NCI-H1694 (cell line): ENCODE measurements around the gene MLLT1.

Experiments
- DNase-seq: peaks from one replicate; lab custom pipeline; 2025; lab: John Stamatoyannopoulos, UW

Gene MLLT1

DNA sequence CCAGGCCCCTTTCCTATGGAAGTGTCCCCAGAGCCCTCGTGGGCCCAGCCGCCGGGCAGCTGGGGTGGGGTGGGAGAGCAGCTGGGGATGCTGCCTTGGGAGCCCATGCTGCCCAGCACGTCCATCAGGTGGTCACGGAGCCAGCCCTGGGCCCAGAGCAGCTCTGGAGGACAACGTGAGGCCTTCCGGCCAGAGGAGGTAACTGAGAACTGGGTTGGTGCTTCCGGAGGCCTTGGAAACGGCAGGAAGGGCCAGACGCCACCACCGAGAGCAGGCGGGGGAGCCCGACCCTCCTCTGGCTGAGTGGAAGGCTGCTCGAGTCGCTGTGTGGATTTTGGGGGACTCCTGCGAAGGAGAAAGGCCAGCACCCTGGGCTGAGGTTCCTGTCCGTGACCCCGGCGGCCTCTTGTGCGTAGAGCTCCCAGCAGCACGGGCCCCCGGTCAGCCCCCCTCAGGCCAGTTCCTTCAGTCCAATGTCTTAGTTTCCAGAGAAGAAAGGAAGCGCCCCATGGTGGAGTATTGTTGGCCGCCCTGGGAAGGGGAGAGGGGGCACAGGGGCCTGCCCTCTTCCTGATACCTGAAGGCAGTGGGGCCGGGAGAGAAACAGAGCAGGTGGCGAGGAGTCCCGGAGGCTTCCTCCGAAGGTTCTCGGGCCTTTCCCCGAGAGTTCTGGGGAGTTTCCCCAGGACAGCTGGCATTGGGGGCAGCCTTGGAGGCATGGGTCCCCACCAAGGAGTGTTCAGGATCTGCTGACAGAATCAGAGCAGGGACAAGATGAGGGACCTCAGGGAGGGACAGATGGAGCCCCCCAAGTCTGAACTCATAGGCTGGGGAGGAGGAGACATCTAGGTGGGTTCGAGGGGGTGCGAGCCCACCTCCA lies 68.8 kb downstream of the MLLT1 start:
- no peak for DNase-seq

DNA sequence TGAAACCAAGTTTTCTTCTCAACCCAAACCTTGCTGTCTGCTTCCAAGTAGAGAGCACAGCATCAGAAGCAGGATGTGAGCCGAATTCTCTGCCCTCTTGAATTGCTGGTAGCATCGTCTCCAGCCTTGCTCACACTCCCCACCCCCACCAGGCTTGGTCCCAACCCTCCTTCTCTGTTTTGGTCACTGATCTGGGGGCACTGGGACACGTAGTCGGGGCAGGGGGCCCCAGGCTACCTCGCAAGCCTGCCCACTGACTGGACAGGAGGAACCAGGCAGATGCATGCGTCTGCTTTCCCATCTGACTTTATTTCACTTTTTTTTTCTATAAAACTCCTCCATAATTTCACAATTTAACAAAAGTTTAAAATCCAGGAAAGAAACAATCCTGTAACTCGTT lies 69.7 kb downstream of the MLLT1 start:
- no peak for DNase-seq

DNA sequence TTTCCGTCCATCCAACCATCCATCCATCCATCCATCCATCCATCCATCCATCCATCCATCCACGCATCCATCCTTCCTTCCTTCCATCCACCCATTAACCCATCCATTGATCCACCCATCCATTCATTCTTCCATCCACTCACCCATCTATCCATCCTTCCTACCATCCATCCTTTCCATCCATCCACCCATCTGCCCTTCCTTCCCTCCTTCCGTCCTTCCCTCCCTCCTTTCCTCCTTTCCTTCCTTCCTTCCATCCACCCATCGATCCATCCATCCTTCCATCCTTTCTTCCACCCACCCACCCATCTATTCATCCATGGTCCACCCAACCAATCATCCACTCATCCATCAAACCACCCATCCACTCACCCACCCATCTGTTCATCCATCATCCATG lies 70.1 kb downstream of the MLLT1 start:
- DNase-seq = no peak

DNA sequence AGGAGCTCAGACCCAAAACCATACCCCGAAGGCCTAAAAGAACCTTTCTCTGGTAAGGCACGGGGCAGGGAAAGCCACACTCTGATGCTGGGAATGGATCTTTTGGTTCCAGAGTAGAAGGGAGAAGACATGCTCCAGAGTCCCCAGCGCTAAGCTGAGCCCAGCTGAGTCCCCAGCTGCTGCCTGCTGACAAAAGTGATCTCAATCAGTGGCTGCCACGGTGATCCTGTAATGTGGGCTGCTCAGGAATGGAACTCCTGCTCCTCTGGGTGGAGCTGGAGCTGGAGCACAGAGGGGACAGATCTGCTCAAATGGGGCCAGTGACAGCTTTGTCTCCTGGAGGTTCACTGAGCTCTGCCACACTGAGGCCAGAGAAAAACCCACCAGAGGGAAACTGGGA lies 70.5 kb downstream of the MLLT1 start:
- DNase-seq = no peak

DNA sequence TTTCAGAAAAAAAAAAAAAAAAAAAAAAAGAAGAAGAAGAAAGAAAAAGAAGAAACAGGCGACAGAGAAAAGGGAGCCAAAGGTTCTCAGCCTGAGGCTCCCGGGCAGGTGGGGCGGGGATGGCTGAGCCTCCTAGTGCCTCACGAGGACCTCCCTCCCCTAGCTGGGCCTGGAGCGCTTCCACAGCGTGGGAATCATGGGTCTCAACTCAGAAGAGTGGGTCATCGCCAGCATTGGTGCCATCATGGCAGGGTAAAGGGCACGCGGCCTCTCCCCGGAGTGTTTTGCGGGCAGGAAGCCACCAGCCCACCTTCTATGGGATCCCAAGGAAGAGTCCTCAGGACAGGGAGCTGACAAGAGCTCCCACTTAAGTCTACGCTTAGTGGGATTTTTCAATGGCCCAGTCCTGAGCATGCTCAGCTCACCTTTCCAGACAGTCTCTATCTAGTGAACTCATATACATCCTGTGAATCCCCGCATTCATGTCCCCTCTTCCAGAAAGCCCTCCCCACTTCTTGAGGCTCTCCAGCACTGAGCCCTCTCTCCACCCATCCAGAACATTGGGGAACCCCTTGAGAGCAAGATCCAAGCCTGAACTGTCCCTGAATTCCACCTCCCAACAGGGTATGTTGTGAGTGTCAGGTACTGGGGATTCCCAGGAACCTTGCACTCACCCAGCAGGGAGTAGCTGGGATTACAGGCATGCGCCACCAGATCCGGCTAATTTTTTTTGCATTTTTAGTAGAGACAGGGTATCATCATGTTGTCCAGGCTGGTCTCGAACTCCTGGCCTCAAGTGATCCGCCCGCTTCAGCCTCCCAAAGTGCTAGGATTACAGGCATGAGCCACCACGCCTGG lies 74.7 kb downstream of the MLLT1 start:
- DNase-seq = no peak

DNA sequence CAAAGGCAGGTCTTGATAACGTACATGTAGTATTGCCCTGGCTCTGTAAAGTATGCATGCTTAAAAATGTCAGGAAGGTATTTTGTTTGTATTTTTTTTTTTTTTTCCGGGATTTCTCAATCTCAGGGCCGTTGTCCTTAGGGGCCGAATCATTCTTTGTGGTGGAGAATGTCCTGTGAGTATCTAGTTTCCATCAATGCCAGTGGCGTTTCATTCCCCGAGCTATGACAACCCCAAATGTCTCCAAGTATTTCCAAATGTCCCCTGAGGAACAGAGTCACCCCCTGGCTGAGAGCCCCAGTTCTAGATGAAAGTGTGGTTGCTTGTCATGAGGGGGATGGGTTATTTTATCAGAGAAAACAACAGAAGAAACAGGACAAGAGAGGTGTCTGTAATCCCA lies 75.6 kb downstream of the MLLT1 start:
- DNase-seq = no peak

DNA sequence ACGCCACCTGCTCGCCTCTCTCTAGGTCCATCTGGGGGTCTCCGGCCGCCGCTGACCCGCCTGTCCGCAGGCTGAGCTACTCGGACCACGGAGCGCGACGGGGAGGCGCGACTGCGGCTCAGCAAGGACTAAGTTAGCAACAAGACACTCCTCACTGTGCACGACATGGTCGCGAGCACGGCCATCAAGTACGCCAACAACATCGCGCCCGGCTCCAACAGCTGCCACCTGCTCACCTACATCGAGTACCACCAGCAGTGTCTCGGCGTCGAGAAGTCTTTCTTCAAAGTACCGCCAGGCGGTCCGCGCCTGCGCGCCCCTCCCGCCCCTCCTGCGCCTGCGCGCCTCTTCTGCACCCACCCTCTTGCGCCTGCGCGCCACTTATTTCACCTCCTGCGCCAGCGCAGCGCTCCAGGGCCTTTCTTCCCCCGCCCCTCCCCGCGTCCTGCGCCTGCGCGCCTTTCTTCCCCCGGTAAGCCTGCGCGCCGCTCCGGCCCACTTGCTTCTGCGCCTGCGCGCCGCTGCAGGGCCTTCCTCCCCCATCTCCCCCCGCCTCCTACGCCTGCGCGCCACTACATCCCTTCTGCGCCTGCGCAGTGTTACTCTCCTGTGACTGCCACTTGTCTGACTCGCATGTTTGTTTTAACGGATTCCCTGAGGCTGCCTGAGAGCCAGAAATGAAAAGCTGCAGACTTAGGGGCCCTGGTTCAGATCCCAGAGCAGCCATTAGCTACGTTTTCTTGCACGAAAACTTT lies 80.4 kb downstream of the MLLT1 start:
- peak; percentile 93 for DNase-seq

DNA sequence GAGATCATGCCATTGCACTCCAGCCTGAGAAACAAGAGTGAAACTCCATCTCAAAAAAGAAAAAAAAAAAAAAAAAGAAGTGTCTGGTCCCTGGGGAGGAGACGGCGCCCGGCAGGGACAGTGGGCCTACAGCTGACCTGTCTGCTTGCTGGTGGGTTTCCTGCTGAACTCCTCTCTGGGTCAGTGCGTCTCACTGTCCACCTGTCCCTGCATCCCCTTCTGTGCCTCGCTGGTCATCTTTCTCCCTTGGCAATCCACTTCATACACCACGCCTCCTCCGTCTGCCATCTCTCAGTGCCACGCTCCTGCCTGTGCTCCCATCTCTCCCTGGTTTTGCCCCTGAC lies 80.9 kb downstream of the MLLT1 start:
- no peak for DNase-seq

DNA sequence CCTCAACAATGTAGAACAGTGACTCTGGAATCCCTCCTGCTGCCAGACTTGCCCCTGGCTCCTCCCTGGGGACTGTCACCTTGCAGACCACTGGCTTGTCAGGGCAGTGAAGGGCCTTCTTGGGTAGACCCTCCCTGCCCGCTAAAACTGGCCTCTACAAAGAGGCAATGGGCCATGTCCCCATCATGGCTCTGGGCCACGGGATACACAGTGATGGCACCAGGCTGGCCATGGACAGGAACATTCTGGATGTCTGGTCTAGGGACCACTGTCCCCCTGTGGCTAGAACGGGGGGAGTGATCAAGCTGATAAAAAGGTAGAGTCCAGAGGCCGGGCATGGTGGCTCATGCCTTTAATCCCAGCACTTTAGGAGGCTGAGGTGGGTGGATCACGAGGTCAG lies 83.4 kb downstream of the MLLT1 start:
- DNase-seq = no peak

DNA sequence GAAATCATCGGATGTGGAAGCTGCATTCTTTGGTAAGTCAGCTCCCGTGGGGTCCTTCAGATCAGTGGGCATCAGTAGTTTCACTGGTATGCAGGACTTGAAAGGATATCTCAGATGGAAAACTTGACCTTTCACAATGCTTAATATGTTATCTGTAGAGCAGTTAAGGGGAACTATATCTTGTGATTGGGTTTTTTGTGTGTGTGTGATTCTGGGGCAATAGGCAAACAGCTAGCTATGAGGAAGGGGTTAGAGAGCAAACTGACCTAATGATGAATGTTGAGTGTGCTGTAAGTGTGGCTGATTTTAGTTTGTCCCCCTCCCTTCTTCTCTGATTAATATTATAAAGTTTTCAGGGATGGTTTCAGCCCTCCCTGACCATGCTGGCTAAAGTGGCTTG lies 91.0 kb downstream of the MLLT1 start:
- no peak for DNase-seq

DNA sequence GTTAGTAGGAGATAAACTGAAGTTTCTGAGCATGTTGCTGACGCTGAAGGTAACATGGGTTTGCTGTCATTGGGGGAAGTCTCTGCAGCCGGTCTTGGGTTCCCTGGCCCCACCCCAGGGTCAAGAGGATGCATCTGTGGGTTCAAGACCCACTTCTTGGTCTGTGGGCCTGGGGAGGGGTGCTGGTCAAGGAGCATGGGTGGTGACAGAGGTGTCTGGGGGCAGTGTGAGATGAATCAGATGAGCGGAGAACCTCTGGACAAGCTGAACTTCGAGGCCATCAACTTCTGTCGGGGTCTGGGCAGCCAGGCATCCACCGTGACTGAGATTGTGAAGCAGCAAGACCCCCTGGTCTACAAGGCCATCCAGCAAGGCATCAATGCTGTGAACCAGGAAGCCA lies 92.4 kb downstream of the MLLT1 start:
- no peak for DNase-seq

DNA sequence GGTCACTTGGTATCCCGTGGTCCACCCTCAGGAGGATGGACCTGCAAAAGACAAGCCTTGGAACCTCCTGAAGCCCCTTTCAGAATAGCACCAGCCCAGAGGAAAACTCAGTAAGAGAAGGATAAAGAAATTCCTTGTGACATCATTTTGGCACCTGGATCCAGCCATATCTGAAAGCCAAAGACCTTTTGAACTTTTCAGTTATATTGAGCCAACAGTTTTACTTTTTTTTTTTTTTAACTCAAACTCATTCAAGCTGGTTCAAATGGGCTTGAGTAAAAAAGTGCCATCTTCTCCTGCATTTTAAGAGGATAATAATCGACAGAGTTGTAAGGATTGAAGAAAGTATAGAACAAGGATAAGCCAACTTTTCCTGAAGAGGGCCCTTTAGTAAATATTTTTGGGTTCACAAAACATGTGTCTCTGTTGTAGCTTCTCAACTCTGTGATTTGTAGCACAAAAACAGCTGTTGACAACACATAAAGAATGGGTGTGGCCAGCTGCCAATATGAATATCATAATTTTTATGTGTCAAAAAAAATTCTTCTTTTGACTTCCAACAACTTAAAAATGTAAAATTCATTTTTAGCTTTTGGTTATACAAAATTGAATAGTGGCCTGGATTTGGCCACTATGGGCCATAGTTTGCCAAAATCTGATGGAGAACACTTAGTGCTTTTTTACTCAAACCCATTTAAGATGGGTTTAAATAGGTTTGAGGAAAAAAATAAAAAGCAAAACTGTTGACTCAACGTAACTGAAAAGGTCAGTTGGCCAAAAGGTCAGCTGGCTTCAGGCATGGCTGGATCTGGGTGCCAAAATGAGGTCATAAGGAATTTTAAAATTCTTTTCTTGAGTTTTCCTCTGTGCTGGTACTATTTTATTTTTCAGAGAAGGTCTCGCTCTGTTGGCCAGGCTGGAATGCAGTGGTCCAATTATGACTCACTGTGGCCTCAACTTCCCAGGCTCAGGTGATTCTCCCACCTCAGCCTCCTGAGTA lies 93.6 kb downstream of the MLLT1 start:
- no peak for DNase-seq

DNA sequence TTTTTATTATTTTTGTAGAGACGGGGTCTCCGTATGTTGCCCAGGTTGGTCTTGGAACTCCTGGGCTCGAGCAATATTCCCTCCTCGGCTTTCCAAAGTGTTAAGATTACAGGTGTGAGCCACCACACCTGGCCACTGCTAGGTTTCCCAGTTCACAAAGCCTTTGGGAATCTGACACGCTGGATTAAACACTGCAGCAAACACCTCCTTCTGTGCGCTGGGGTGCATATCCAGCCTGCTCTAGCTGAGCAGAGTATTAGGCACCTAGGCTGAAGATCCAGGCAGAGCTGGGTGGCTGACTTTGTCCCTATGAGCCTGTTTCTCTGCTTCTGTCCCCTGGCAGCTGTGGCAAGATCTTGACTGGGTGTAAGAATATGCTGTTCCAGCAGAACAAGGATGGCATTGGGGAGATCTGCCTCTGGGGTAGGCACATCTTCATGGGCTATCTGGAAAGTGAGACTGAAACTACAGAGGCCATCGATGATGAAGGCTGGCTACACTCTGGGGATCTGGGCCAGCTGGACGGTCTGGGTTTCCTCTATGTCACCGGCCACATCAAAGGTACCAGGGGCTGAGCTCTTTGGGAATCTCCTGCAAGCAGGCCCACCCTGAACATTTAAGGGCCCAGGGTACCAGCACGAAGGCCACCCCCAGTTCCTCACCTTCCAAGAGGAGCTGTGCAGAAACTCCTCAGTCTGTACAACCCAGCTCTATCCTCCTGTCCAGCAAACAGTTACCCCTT lies 94.5 kb downstream of the MLLT1 start:
- no peak for DNase-seq

DNA sequence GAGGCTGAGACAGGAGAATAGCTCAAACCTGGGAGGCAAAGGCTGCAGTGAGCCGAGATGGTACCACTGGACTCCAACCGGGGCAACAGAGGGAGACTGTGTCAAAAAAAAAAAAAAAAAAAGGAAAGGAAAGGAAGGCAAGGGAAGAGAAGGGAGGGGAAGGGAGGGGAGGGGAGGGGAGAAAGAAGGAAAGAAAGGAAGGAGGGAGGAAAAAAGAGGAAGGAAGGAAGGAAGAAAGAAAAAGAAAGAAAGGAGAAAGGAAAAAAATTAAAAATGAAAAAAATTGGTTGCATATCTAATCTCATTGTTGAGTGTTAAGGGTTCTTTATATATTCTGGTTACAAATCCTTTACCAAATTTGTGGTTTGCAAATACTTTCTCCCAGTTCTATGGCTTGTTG lies 98.7 kb downstream of the MLLT1 start:
- DNase-seq = no peak

DNA sequence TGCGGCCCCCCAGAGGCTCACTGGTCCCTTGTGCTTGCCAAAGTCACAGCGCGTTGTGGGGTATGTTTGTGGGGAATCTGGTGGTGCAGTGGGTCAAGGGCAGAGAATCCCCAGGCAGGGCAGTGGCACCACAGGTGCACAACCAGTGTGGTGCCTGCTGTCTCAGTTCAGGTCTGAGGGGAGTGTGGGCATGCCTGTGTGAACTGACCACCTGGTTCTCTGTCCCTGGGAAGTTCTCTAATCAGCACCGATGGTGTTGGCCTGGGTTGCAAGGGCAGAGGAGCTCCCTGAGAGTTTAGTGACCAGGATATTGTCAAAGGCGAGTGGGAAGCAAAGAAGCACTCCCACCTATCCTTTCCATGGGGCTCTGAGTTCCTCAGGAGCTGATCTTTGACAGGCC lies 106.6 kb downstream of the MLLT1 start:
- no peak for DNase-seq

DNA sequence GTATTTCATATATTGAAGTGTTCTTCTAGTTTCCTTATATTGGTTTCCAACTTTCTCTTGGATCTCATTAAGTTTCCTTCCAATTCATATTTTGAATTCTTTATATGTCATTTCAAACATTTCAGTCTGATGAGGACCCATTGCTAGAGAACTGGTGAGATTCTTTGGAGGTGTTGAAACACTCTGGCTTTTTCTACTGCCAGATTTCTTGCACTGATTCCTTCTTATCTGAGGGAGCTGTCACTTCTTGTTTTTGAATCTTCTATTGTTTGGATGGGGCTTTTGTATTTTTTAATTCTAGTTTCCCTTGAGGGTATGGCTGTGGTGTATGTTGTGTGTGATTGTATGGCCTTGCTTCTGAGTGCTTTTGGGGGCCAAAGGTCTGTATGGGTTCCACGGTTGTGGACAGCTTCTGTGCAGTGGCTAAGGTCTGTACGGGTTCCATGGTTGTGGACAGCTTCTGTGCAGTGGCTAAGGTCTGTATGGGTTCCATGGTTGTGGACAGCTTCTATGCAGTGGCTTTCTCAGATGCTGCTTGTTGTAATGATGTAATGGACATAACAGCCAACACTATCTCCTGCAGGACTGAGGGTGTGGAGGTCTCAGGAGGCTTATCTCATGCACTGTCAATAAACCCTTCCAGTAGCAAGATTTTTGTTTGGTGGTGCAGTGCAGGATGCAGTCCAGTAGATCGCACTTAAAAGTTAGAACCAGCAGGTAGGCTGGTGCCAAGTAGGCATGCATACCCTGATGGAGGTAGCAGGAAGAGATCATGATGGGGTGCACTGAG lies 107.5 kb downstream of the MLLT1 start:
- no peak for DNase-seq

DNA sequence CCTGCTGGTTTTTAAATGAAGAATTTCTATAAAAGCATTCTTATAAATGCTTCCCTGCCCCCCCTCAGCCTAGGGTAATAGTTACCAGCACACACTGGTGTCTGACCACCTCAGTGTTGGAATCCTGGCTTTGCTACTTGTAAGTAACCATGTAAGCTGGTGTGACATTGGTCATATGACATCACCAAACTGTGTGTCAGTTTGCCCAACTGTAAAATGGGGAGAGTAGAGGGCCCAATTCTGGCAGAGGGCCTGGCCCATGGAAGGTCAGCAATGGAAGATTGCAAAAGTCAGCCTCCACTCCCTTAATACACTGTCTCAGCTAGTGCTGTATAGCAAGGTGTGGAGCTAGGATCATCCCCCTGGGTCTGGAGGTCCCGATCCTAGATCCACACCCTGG lies 112.7 kb downstream of the MLLT1 start:
- no peak for DNase-seq

DNA sequence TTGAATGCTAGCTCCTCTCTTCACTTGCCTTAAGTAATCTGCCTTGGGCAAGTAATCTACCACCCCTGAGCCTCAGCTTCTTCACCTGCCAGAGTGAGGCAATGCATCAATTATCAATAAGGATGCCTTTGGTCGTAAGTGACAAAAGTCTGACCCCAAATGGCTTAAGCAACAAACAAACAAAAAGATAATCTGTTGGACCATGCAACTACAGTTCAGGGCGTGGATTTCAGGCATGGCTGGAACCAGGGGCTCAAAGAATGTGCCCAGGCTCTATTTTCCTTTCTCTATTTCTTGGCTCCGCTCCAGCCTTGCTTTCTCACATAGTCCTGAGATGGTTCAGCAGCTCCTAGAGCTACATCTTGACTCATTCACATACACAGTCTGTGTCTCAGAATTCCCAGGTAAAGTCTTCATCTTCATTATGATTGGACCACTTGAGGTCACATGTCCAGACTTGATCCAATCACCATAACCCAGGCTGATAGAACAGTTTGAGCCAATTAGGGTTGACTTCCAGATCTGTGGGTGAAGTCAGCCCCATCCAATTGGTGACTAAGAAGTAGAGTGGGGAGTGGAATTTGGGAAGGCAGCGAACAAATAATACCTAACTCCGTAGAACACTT lies 114.8 kb downstream of the MLLT1 start:
- DNase-seq = no peak

DNA sequence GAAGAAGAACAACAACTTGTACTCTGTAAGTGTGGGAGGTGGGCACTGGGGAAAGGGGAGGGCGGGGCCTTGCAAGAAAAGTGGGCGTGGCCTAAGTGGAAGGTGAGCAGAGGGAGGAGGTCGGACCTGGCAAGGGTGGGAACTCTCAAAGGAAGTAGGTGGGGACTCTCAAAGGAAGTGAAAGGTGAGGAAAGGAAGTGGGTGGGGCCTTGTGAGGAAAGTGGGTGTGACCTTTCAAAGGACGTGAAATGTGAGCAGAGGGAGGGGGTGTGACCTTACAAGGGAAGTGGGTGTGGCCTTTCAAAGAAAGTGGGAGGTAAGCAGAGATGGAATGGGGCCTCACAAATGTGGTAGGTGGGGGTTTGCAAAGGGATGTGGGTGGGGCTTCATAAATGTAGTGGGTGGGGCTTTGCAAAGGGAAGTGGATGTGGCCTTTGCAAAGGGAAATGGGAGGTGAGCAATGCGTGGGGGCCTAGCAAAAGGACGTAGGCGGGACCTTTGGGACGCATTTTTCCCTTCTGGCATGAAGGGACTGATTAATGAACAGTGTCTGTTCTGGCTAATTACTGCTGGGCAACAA lies 118.4 kb downstream of the MLLT1 start:
- DNase-seq = no peak
